ENCODE measurements around the gene BRD3. TPM values are rescaled to one million over a fixed set of nuclear protein-coding genes. Genes with fewer than 3 reads are reported as not detected.

The BRD3 gene
- polyA plus RNA-seq, 3 donors = 16.4 to 18.2 (median 17.1) TPM

DNA sequence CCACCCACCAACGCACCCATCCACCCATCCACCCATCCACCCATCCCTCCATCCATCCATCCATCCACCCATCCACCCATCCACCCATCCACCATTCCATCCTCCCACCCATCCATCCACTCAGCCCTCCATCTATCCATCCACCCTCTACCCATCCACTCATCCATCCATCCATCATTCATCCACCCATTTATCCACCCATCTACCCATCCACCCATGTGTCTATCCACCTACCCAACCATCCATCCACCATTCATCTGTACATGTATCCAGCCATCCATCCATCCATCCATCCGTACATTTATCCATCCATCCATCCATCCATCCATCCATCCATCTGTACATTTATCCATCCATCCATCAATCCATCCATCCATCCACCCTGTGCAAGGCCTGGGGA lies 64.6 kb downstream of the BRD3 start:
- H2AFZ ChIP-seq (ENCODE audit: insufficient read depth, low read depth, low read length, poor library complexity, severe bottlenecking) = no peak overlapping the region
- WGBS (ENCODE audit: insufficient coverage) = 83% methylated on average over 1 of the region's 2 CpGs
- H3K9me3 Mint-ChIP-seq = no peaks in the 10 kb centered on the region

GRCh38 chr9:134002796-134003195 lies 65.0 kb downstream of the BRD3 start:
- Mint-ChIP-seq H3K4me3 (no peak overlapping the region), H3K4me1 (no peaks in the 10 kb centered on the region), H3K36me3 (no peaks in the 10 kb centered on the region), H3K27me3 (ENCODE audit: low read depth in 3 of 3) (peaks cover 1 to 13% (median 3%) of the 10 kb centered on the region in 3 donors), H3K9me3 (no peaks in the 10 kb centered on the region), H3K27ac (peak overlapping the region in 1 of 7 donors; percentile 43)
- Histone ChIP-seq H3K36me3 (replicated peaks in 1 of 2; ENCODE audit: control insufficient read depth in 1 of 2, insufficient read depth in 2 of 2, low read length in 2 of 2) (no peaks in the 10 kb centered on the region), H3K79me2 (ENCODE audit: insufficient read depth, low read length) (no peaks in the 10 kb centered on the region), H3K4me1 (ENCODE audit: control insufficient read depth in 1 of 2, insufficient read depth in 2 of 2, low read length in 2 of 2) (no peaks in the 10 kb centered on the region), H3K4me2 (replicated peaks; ENCODE audit: extremely low read depth, low read length, poor library complexity, severe bottlenecking) (no peak overlapping the region), H4K20me1 (ENCODE audit: insufficient read depth, low read length) (no peaks in the 10 kb centered on the region), H3K27ac (ENCODE audit: low read depth in 1 of 2, low read length in 2 of 2) (no peak overlapping the region), H3K27me3 (ENCODE audit: control insufficient read depth in 2 of 2, insufficient read depth in 2 of 2, low read length in 2 of 2) (no peaks in the 10 kb centered on the region), H3K4me3 (replicated peaks in 1 of 3; ENCODE audit: low read depth in 2 of 3, low read length in 3 of 3) (no peak overlapping the region), H3K9ac (ENCODE audit: insufficient read depth, low read length, poor library complexity, severe bottlenecking) (no peak overlapping the region), H3K9me3 (replicated peaks in 1 of 2; ENCODE audit: control insufficient read depth in 1 of 2, insufficient read depth in 1 of 2, low read length in 2 of 2) (no peaks in the 10 kb centered on the region), H2AFZ (ENCODE audit: insufficient read depth, low read depth, low read length, poor library complexity, severe bottlenecking) (no peak overlapping the region)
- no peak for TF ChIP-seq CTCF (IDR thresholded peaks at IDR 0.05)
- WGBS (ENCODE audit: insufficient coverage) = 90% methylated on average over 2 of the region's 2 CpGs
- no peak for DNase-seq
- intact Hi-C loops (cut with micrococcal nuclease) = no loop called here

More for the DNA sequence above, 64.6 kb downstream of the BRD3 start:
- no peak for TF ChIP-seq CTCF (IDR thresholded peaks at IDR 0.05)
- Histone ChIP-seq H3K9me3 (replicated peaks in 1 of 2; ENCODE audit: control insufficient read depth in 1 of 2, insufficient read depth in 1 of 2, low read length in 2 of 2) (no peaks in the 10 kb centered on the region), H4K20me1 (ENCODE audit: insufficient read depth, low read length) (no peaks in the 10 kb centered on the region), H3K79me2 (ENCODE audit: insufficient read depth, low read length) (no peaks in the 10 kb centered on the region), H3K4me1 (ENCODE audit: control insufficient read depth in 1 of 2, insufficient read depth in 2 of 2, low read length in 2 of 2) (no peaks in the 10 kb centered on the region), H3K4me2 (replicated peaks; ENCODE audit: extremely low read depth, low read length, poor library complexity, severe bottlenecking) (no peak overlapping the region), H3K4me3 (replicated peaks in 1 of 3; ENCODE audit: low read depth in 2 of 3, low read length in 3 of 3) (no peak overlapping the region), H3K36me3 (replicated peaks in 1 of 2; ENCODE audit: control insufficient read depth in 1 of 2, insufficient read depth in 2 of 2, low read length in 2 of 2) (no peaks in the 10 kb centered on the region), H3K27me3 (ENCODE audit: control insufficient read depth in 2 of 2, insufficient read depth in 2 of 2, low read length in 2 of 2) (no peaks in the 10 kb centered on the region), H3K27ac (ENCODE audit: low read depth in 1 of 2, low read length in 2 of 2) (no peak overlapping the region), H3K9ac (ENCODE audit: insufficient read depth, low read length, poor library complexity, severe bottlenecking) (no peak overlapping the region)
- no peak overlapping the region for H3K4me3 Mint-ChIP-seq
- peaks cover 1 to 16% (median 5%) of the 10 kb centered on the region in 3 donors for H3K27me3 Mint-ChIP-seq (ENCODE audit: low read depth in 3 of 3)
- H3K4me1 Mint-ChIP-seq = no peaks in the 10 kb centered on the region
- DNase-seq = no peak
- H3K36me3 Mint-ChIP-seq = no peaks in the 10 kb centered on the region
- intact Hi-C loops (cut with micrococcal nuclease) = no loop called here
- peak overlapping the region in 1 of 7 donors; percentile 15 for H3K27ac Mint-ChIP-seq
